ENCODE data around the gene LRP2. TPM values are rescaled to one million over a fixed set of nuclear protein-coding genes. Genes with fewer than 3 reads are reported as not detected.
A peak's percentile ranks its signal among the peaks of the same experiment; 100 is the strongest.

The LRP2 gene
- total and polyA plus RNA-seq, 2 of the 8 experiments (the other 6 are each of a cell fraction or from before 2014, with no cell fraction given), result 2.0 to 2.9 TPM

DNA sequence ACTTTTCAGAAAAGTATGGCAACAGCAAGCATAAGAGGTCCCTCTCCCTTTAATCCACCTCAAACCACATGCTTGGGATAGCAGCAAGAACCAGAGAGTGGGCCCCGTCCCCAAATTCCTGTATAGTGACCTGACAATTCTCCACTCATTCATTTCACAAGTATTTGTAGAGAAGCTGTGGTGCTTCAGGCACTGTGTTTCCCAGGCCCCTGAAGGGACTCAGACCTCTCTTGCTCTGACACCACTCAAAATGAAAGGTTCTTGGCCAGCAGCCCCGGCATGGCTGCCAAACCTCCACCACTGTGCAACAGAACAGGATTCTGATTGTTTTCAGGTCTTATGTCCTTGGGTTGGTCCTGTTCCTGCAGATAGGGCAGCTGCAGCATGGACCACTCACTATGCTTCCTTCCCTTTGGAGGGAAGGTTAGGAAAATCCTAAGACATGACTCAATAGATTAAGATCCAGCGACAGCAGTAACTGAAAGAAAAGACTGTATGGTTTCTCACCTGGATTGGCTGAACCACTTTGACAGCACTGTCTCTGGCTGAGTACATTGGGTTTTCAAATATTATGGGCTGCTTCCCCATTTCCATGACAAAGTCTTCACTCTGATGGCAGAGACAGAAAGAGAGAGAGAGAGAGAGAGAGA is 225.3 kb downstream of the LRP2 start:
- peaks cover 0 to 10% (median 7%) of the 10 kb centered on the region in 4 experiments; a peak in 5 of 7 replicates for H3K4me1 ChIP-seq (replicated peaks in 1 of 4; ENCODE audit: control insufficient read depth in 3 of 4, insufficient read depth in 4 of 4, low read length in 3 of 4)
- H2BK120ac ChIP-seq (replicated peaks; ENCODE audit: low read depth, low read length), result no peak overlapping the region
- H3K79me2 ChIP-seq (ENCODE audit: control insufficient read depth in 1 of 2, insufficient read depth in 2 of 2, low read length in 2 of 2), result no peaks in the 10 kb centered on the region
- H3K9ac ChIP-seq (replicated peaks in 1 of 4; ENCODE audit: extremely low read depth in 1 of 4, low read depth in 3 of 4, low read length in 3 of 4), result no peak overlapping the region
- no peak overlapping the region for H3K14ac ChIP-seq (ENCODE audit: insufficient read length)
- H4K8ac ChIP-seq (ENCODE audit: extremely low read depth, insufficient read depth, low read length), result no peak overlapping the region
- no peaks in the 10 kb centered on the region for H3K9me3 ChIP-seq (ENCODE audit: insufficient read depth in 2 of 2, low read depth in 1 of 2, low read length in 1 of 2)
- H2BK12ac ChIP-seq (ENCODE audit: low read depth, low read length), result no peak overlapping the region
- no peak overlapping the region for H3K56ac ChIP-seq (replicated peaks; ENCODE audit: insufficient read length, low read depth, low read length)
- peak overlapping the region; percentile 4; the same call in 1 of the 2 replicates for H3K18ac ChIP-seq (ENCODE audit: extremely low read depth, low read length)
- H2AFZ ChIP-seq (ENCODE audit: low read length), result no peak overlapping the region
- no peak overlapping the region for H3K4me3 ChIP-seq (ENCODE audit: extremely low read depth in 1 of 4, insufficient read depth in 2 of 4, low read depth in 3 of 4, low read length in 4 of 4)
- FAIRE-seq (no peak), DNase-seq (ENCODE audit: low read depth in 1 of 2, low spot score in 2 of 2) (no peak)
- ChIA-PET CTCF (ENCODE audit: partially characterized antibody) (no interaction called here), POLR2A (ENCODE audit: partially characterized antibody) (no interaction called here)
- H2BK5ac ChIP-seq (ENCODE audit: low read depth, low read length), result 0 out of 2 replicates have a peak overlapping the region, but pooled peaks have one; percentile 30
- no peak overlapping the region for H4K5ac ChIP-seq (ENCODE audit: insufficient read length, low read depth, low read length)
- no peaks in the 10 kb centered on the region for H3K23me2 ChIP-seq (ENCODE audit: low read depth, low read length)
- no peaks in the 10 kb centered on the region for H4K20me1 ChIP-seq (replicated peaks in 1 of 2; ENCODE audit: control insufficient read depth in 1 of 2, insufficient read depth in 2 of 2, low read length in 2 of 2)
- no peak overlapping the region for H2AK5ac ChIP-seq (ENCODE audit: low read depth, low read length)
- no peak overlapping the region for H2BK15ac ChIP-seq (ENCODE audit: low read length)
- WGBS, 2 experiments (ENCODE audit: extremely low coverage in 1 of 2, insufficient coverage in 1 of 2, insufficient read length in 1 of 2, insufficient replicate concordance in 2 of 2, low coverage in 1 of 2, low lambda C conversion rate in 2 of 2, missing lambda C conversion rate in 1 of 2), result 83% methylated on average over 3 of the region's 3 CpGs; no CpG with 5 or more reads in 1 of the 2 experiments
- no peaks in the 10 kb centered on the region for H3K36me3 ChIP-seq (ENCODE audit: control insufficient read depth in 2 of 4, insufficient read depth in 4 of 4, low read length in 3 of 4)
- H2BK20ac ChIP-seq (ENCODE audit: low read length), result no peak overlapping the region; the same call in 1 of the 2 replicates
- no peak overlapping the region for H3K27ac ChIP-seq (ENCODE audit: low read depth, low read length)
- H3K4ac ChIP-seq (replicated peaks; ENCODE audit: insufficient read length, low read depth, low read length), result no peak overlapping the region
- H3K4me2 ChIP-seq (ENCODE audit: insufficient read depth in 1 of 2, low read depth in 2 of 2, low read length in 2 of 2), result no peak overlapping the region
- H4K91ac ChIP-seq (replicated peaks; ENCODE audit: insufficient read length, low read length), result no peak overlapping the region
- H3K23ac ChIP-seq (ENCODE audit: insufficient read length), result no peak overlapping the region
- H3K27me3 ChIP-seq (replicated peaks in 1 of 4; ENCODE audit: control insufficient read depth in 3 of 4, extremely low read depth in 1 of 4, insufficient read depth in 3 of 4, low read length in 3 of 4), result no peaks in the 10 kb centered on the region
- no peaks in the 10 kb centered on the region for H3K79me1 ChIP-seq (ENCODE audit: low read depth, low read length)
- TF ChIP-seq MAFK (IDR thresholded peaks at IDR 0.05; ENCODE audit: low read depth, low read length) (no peak), TCF12 (IDR thresholded peaks at IDR 0.05; ENCODE audit: low read depth, low read length) (no peak), EP300 (IDR thresholded peaks at IDR 0.05; ENCODE audit: borderline replicate concordance in 1 of 2, low read depth in 2 of 2, low read length in 2 of 2) (no peak), EZH2 (IDR thresholded peaks at IDR 0.05; ENCODE audit: low read depth, low read length, severe bottlenecking) (no peak), ATF2 (IDR thresholded peaks at IDR 0.05; ENCODE audit: low read length) (no peak), CBX8 (IDR thresholded peaks at IDR 0.05; ENCODE audit: borderline replicate concordance, low read depth, low read length) (no peak), POLR2A (IDR thresholded peaks at IDR 0.05; ENCODE audit: control extremely low read depth in 1 of 2, low read depth in 2 of 2, low read length in 2 of 2) (no peak), RAD21 (IDR thresholded peaks at IDR 0.05 in 1 of 2, conservative IDR thresholded peaks at IDR 0.05 in 1 of 2; ENCODE audit: low read depth in 2 of 2, low read length in 2 of 2) (no peak), KDM1A (IDR thresholded peaks at IDR 0.05; ENCODE audit: borderline replicate concordance, low read length) (no peak), SP2 (IDR thresholded peaks at IDR 0.05; ENCODE audit: low read length) (no peak), JUN (IDR thresholded peaks at IDR 0.05; ENCODE audit: low read depth, low read length) (no peak)

Measured in H1 (cell line).